PFSK-1 (cell line): ENCODE measurements around the gene MSH5.

Experiments used
- FOXP2 ChIP-seq: optimal IDR thresholded peaks from 2 replicates; pipeline ENCODE3; 2011; ENCODE audit warnings: borderline replicate concordance, control low read depth, inconsistent platforms; ENCODE audit not compliant: insufficient read depth; ENCODE audit errors: extremely low read length, extremely low read depth
- POLR2AphosphoS5 ChIP-seq: IDR thresholded peaks from 2 replicates; pipeline ENCODE4 v1.6.1; 2012; ENCODE audit warnings: low read depth, mild to moderate bottlenecking, control low read depth, low read length, moderate library complexity
- SIN3A ChIP-seq: IDR thresholded peaks from 2 replicates; pipeline ENCODE4 v1.6.1; 2012; ENCODE audit warnings: mild to moderate bottlenecking, low read length, moderate library complexity, borderline replicate concordance; ENCODE audit not compliant: insufficient read depth
- TAF1 ChIP-seq: IDR thresholded peaks from 2 replicates; pipeline ENCODE4 v1.6.1; 2012; ENCODE audit warnings: low read length, control low read depth, borderline replicate concordance; ENCODE audit not compliant: insufficient read depth
- TF ChIP-seq, protein P1 (sequence below), 2 experiments: IDR thresholded peaks; 2 replicates each; pipeline versions ENCODE4 v1.6.1 to v1.8.0; 2011 to 2012; ENCODE audit warnings: low read depth in 2 of 2, low read length in 2 of 2, control low read depth in 1 of 2, inconsistent platforms in 1 of 2, mild to moderate bottlenecking in 1 of 2, moderate library complexity in 1 of 2; ENCODE audit not compliant: insufficient read depth in 1 of 2

MSH5 gene

DNA sequence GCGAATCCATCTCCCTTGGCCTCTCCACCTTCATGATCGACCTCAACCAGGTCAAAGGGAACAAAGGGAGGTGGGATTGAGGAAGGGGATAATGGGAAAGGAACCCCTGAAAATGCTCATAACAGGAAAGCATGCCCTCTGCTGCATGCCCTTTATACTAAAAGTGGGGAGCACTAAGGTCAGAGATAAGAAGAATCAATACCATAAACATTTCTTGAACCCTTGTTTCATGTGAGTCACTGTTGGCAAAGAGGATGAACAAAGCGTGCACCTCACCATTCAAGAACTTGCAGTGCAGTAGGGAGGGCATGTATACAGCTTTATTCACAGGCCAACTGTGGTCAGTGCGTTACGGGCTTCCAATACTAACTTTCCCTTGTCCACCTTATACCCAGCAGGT, 21.0 kb downstream of the MSH5 start:
- TF ChIP-seq, protein P1, sequence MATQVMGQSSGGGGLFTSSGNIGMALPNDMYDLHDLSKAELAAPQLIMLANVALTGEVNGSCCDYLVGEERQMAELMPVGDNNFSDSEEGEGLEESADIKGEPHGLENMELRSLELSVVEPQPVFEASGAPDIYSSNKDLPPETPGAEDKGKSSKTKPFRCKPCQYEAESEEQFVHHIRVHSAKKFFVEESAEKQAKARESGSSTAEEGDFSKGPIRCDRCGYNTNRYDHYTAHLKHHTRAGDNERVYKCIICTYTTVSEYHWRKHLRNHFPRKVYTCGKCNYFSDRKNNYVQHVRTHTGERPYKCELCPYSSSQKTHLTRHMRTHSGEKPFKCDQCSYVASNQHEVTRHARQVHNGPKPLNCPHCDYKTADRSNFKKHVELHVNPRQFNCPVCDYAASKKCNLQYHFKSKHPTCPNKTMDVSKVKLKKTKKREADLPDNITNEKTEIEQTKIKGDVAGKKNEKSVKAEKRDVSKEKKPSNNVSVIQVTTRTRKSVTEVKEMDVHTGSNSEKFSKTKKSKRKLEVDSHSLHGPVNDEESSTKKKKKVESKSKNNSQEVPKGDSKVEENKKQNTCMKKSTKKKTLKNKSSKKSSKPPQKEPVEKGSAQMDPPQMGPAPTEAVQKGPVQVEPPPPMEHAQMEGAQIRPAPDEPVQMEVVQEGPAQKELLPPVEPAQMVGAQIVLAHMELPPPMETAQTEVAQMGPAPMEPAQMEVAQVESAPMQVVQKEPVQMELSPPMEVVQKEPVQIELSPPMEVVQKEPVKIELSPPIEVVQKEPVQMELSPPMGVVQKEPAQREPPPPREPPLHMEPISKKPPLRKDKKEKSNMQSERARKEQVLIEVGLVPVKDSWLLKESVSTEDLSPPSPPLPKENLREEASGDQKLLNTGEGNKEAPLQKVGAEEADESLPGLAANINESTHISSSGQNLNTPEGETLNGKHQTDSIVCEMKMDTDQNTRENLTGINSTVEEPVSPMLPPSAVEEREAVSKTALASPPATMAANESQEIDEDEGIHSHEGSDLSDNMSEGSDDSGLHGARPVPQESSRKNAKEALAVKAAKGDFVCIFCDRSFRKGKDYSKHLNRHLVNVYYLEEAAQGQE (IDR thresholded peaks at IDR 0.05; ENCODE audit: insufficient read depth in 1 of 2, low read depth in 2 of 2, low read length in 2 of 2) = no peak
- no peak for TF ChIP-seq SIN3A
- TF ChIP-seq FOXP2 = no peak
- TF ChIP-seq TAF1 = no peak
- no peak for TF ChIP-seq POLR2AphosphoS5

DNA sequence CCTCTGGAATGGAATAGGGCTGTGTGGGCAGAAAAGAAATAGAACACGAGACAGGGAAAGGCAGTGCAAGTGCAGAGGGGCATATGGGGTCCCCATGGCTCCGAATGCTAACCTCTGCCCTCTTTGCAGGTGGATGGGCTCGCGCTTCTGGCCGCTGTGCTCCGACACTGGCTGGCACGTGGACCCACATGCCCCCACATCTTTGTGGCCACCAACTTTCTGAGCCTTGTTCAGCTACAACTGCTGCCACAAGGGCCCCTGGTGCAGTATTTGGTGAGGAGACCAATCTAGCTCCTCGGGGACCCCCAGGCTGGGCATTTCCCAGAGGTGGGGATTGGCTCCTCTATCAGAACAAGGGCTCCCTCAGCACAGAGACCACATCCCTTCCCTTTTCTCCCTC, 21.5 kb downstream of the MSH5 start:
- TF ChIP-seq TAF1 = no peak
- TF ChIP-seq SIN3A = no peak
- no peak for TF ChIP-seq FOXP2
- TF ChIP-seq, protein P1 (IDR thresholded peaks at IDR 0.05; ENCODE audit: insufficient read depth in 1 of 2, low read depth in 2 of 2, low read length in 2 of 2) = no peak
- no peak for TF ChIP-seq POLR2AphosphoS5

DNA sequence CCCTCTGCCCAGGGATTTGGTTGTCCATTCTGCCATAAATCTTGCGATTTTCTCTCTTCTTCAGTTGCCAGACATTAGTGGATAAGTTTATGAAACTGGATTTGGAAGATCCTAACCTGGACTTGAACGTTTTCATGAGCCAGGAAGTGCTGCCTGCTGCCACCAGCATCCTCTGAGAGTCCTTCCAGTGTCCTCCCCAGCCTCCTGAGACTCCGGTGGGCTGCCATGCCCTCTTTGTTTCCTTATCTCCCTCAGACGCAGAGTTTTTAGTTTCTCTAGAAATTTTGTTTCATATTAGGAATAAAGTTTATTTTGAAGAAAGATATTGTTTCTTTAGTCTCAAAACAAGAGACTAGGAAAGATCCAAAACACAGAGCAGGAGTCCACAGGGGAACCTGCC, 22.6 kb downstream of the MSH5 start, which contains the start of gene SAPCD1:
Gene SAPCD1, plus strand, starts transcription at position 301 of the 400 bp plus-strand sequence. CDS start 399 bp downstream, outside the sequence.
- no peak for TF ChIP-seq TAF1
- TF ChIP-seq, protein P1 (IDR thresholded peaks at IDR 0.05; ENCODE audit: insufficient read depth in 1 of 2, low read depth in 2 of 2, low read length in 2 of 2) = no peak

DNA sequence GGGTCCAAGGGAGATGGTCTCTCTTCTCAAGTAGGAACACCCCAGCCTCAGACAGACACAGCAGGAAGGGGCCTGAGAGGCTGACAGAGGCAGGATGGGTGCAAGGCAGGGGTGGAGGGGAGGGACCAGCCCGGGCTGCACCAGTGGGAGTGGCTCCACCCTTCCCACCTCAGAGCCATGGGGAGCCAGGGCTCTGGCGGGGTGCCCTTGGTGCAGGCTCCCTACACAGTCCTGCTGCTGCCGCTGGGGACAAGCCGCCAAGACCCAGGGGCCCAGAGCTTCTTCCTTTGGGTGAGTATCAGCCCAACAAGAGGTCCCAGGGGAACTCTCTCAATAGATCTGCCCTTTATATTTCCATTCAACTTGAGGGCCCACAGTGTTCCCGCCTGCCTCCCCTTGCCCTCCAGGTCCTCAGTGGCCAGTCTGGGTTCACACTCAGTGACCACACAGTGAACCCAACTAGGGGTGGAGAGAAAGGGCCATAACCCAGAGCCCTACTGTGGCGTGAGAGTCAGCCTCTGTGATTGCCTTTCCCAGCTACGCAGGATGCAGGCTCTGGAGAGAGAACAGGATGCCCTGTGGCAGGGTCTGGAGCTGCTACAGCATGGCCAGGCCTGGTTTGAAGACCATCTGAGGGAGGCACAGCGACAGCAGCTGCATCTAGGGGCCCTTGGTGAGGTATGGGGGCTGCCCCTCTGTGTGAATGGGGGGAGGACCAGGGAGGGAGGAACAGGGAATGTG, 23.2 kb downstream of the MSH5 start:
- TF ChIP-seq, protein P1 (IDR thresholded peaks at IDR 0.05; ENCODE audit: insufficient read depth in 1 of 2, low read depth in 2 of 2, low read length in 2 of 2) = no peak
- TF ChIP-seq TAF1 (no peak), SIN3A (no peak)

DNA sequence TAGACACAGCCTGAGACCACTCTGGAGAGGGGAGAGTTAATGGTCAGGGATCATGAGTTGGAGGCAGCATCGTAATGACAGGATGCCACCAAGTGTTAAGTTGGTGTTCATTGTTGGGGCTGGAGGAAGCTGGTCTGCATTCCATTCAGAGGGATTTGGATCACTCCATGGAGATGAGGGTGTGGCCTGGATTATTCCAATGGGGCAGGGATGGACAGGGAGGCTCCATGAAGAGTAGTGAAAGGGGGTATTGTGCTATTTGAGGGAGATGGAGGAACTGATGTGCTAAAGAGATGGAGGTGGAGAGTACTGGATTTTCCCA, 23.8 kb downstream of the MSH5 start:
- TF ChIP-seq POLR2AphosphoS5 (no peak), SIN3A (no peak), FOXP2 (no peak), TAF1 (no peak)
- TF ChIP-seq, protein P1 (IDR thresholded peaks at IDR 0.05; ENCODE audit: insufficient read depth in 1 of 2, low read depth in 2 of 2, low read length in 2 of 2) = no peak
